Measurements from ENCODE around the gene TNFRSF9.
"Not testable (repeated sequence)": the region's sequence is repeated elsewhere in the genome, so short reads cannot be mapped to it uniquely, and the experiment has no call there.

TNFRSF9 gene

GRCh38 chr1:7960867-7961215 lies 20.2 kb upstream of the TNFRSF9 start:
- no peak for DNase-seq

GRCh38 chr1:7960165-7960564 lies 19.5 kb upstream of the TNFRSF9 start:
- peak; percentile 27 to 50 (median 43) for DNase-seq

- DNase-seq, result no peak
Measured at GRCh38 chr1:7956218-7957032, 15.8 kb upstream of the TNFRSF9 start.

- DNase-seq, result no peak
Measured at GRCh38 chr1:7954683-7955082, 14.0 kb upstream of the TNFRSF9 start.

GRCh38 chr1:7953850-7954609 lies 13.4 kb upstream of the TNFRSF9 start:
- peak; percentile 94 to 97 (median 95) for DNase-seq

- not testable (repeated sequence) for DNase-seq
Measured at GRCh38 chr1:7952791-7953190, 12.2 kb upstream of the TNFRSF9 start.

GRCh38 chr1:7948960-7949359 lies 8.3 kb upstream of the TNFRSF9 start:
- DNase-seq, result no peak

- DNase-seq, result peak; percentile 27 to 73 (median 46)
Measured at GRCh38 chr1:7943251-7943650, 2.6 kb upstream of the TNFRSF9 start.

GRCh38 chr1:7942214-7942921 lies 1.7 kb upstream of the TNFRSF9 start:
- DNase-seq, result peak; percentile 75 to 90 (median 78)

GRCh38 chr1:7941437-7941793 lies 776 bp upstream of the TNFRSF9 start:
- DNase-seq, result peak; percentile 85 to 95 (median 88)

- peak; percentile 27 to 53 (median 38) for DNase-seq
Measured at GRCh38 chr1:7940034-7940433, 605 bp downstream of the TNFRSF9 start.

GRCh38 chr1:7938070-7938469 lies 2.6 kb downstream of the TNFRSF9 start:
- DNase-seq, result no peak

GRCh38 chr1:7932524-7933138 lies 8.0 kb downstream of the TNFRSF9 start:
- DNase-seq, result no peak

GRCh38 chr1:7931446-7931812 lies 9.2 kb downstream of the TNFRSF9 start:
- no peak for DNase-seq

- DNase-seq, result no peak
Measured at GRCh38 chr1:7930645-7931445, 9.8 kb downstream of the TNFRSF9 start.

- DNase-seq, result no peak
Measured at GRCh38 chr1:7929637-7930036, 11.0 kb downstream of the TNFRSF9 start.

GRCh38 chr1:7928247-7928646 lies 12.4 kb downstream of the TNFRSF9 start:
- DNase-seq, result no peak

- not testable (repeated sequence) for DNase-seq
Measured at GRCh38 chr1:7927061-7927460, 13.6 kb downstream of the TNFRSF9 start.

GRCh38 chr1:7922301-7922700 lies 18.3 kb downstream of the TNFRSF9 start:
- DNase-seq, result peak in 2 of 3 donors; percentile 35 to 45

GRCh38 chr1:7921796-7922195 lies 18.8 kb downstream of the TNFRSF9 start:
- DNase-seq, result no peak

- DNase-seq, result no peak
Measured at GRCh38 chr1:7919880-7920279, 20.8 kb downstream of the TNFRSF9 start.

- DNase-seq, result not testable (repeated sequence)
Measured at GRCh38 chr1:7917971-7918370, 22.7 kb downstream of the TNFRSF9 start.
